HT1080 (cell line): ENCODE results near the gene CNTN4. TPM values are rescaled to one million over a fixed set of nuclear protein-coding genes. Genes with fewer than 3 reads are reported as not detected.

Experiments
- DNase-seq: peaks from one replicate; pipeline ENCODE4 v3.0.0-alpha.2; 2015; ENCODE audit warnings: low read depth
- small RNA-seq: library from RNA; depleted of rRNA; stranded (forward); fragments of <200 nt; gene quantifications from one replicate; pipeline ENCODE3, GENCODE V24; 2014
- total RNA-seq: library from RNA; depleted of rRNA; stranded (reverse); fragments of >200 nt; shearing (Covaris generic); gene quantifications from 2 replicates; pipeline ENCODE4 v1.2.3, GENCODE V29; 2014

Gene CNTN4
- total RNA-seq, 1 experiment from 2014 or later: not detected

DNA sequence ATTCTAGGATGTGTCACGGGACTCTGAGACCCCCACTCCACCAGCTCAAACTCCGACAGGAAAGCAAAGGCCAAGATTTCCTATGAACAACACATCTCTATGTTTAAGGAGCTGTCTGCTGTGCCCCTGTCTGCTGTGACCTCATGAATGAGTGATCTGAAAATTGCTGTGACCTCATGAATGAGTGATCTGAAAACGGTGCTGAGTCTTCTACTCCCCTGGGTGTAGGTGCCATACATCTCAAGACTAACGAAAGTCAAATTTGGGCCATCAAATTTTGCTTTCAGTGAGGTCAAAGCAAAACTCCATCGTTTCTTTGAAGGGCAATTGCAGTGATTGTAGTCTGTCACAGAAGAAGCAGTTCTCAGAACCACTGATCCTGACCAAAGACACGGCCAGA is 987.1 kb downstream of the CNTN4 start:
- DNase-seq: no peak

- no peak for DNase-seq
Observed at GRCh38 chr3:3086239-3086638, 987.6 kb downstream of the CNTN4 start.

DNA sequence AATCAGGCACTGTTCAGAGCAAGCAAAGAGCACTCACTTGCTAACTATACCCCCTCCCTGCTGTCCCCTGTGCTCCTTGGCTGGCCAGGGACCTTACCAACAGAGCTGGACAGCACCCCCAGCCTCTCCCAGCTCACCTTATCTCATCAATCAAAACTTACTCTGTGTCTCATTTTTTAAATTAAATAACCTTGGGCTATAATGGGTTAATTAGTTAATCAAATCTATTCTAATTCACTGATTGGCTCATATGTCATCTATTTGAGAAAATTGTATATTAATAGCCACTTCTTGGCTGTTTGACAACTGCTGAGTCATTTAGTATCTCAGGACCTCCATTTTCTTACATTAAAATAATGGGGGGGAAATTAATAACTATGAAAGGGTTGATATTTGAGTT is 988.6 kb downstream of the CNTN4 start:
- DNase-seq: no peak

DNA sequence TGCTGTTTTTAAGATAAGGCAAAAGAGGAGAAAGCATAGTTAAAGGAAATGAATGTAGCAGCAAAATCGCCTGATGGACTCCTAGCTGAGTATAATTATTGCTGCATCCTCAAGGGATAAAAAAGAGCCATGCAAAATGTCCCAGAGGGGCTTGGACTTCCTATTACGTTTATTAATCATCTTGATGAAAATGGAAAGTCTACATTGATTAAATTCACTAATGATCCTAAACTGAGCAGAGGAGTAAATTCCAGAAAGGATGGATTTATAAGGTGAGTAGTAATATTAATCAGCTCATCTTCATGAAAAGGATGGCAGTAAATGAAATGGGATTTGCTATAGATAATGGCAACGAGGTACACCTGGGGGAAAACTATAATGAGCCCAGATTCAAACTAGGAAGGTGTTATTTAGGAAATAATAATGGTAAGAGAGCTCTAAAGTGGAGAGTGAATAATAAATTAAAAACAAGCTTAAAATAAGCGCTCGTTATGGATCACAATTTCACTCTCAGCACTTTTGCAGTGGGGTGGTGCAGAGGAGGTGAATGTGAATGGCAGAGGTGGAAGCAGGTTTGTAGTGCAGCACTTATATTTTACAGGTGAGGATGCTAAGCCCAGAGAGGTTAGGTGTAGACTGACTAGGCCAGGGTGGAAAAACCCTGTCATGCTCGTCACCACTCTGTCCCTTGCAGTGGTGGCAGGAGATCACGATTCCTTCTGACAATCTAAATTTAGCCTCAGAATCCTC is 989.2 kb downstream of the CNTN4 start:
- DNase-seq: no peak

- DNase-seq: no peak
Observed at GRCh38 chr3:3089017-3089416, 990.4 kb downstream of the CNTN4 start.

DNA sequence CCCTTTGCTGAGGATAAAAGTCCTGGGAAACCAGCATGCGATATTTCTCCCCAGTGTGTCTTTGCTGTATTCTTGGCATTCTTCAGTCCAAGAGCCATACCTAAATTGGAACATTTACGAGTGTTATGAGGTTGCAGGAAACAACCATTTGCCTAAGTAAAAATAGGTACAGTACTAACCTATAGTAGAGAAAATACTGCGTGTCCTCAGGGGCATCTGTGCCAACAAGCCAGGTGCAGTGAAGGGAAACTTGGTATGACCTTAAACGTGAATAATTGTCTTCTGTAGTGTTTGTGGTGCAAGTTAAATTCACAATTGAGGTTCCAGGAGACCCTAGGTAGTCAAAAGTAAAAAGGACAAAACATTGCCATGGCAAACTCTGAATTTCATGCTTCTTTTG is 999.3 kb downstream of the CNTN4 start:
- no peak for DNase-seq

GRCh38 chr3:3101660-3102458 is 1003.2 kb downstream of the CNTN4 start:
- DNase-seq: no peak

GRCh38 chr3:3102751-3103150 is 1004.1 kb downstream of the CNTN4 start:
- no peak for DNase-seq

DNA sequence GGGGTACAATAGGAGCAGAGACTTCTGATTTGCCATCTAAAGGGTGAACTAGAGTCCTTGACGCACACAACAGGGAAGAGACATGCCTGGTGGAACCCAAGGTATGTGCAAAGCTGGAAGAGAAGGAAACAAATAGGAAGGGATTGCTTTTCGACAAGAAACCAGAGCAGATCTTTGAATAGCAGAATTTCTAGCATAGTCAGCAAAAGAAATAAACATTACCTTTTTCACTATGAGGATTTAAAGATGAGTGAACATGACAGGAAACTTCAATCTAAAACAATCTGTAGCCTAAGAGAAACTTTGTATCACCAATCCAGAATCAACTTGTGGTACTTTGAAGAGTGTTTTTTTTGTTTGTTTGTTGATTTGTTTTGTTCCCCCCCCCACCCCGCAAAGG is 1006.6 kb downstream of the CNTN4 start:
- no peak for DNase-seq

DNA sequence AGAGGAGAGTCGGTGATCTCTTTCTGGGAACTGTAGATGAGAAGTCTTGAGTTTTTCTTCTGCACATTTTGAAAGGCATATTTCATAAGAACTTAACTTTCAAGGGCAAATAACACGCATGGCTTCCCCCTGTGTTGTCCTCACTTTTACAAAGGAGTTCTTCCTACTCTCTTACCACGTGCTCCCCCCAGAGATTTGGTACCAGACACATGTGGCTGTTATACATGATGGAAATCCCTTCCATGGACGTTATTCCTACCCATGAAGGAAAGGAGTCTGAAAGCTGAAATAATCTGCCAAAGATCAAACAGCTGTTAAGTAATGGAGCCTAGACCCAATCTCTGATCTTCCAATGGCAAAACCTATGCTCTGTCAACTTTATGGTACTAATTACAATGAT is 1007.1 kb downstream of the CNTN4 start:
- DNase-seq: no peak

- no peak for DNase-seq
Observed at GRCh38 chr3:3107181-3107580, 1008.5 kb downstream of the CNTN4 start.

Small RNAs within 50 kb of the gene (small RNA-seq; reads per million reads assigned to genes)
- gene RF00416 (not detected), gene RN7SKP144 (not detected)
